PC-3 (cell line): Measurements from ENCODE around the gene LIPA.

Experiments
- EZH2 ChIP-seq: fragments of 300-600 bp; sonication (generic); IDR thresholded peaks from one replicate; pipeline ENCODE4 v1.6.1; 2017; ENCODE audit warnings: antibody characterized with exemption, mild to moderate bottlenecking, low read length; ENCODE audit not compliant: unreplicated experiment
- EZH2phosphoT487 ChIP-seq: fragments of 300-600 bp; sonication (generic); IDR thresholded peaks from 2 replicates; pipeline ENCODE4 v1.6.1; 2018; ENCODE audit warnings: mild to moderate bottlenecking, antibody characterized with exemption, low read length, borderline replicate concordance
- TF ChIP-seq, protein P1 (sequence below): fragments of 300-600 bp; sonication (generic); conservative IDR thresholded peaks from 2 replicates; pipeline ENCODE4 v1.5.1; 2017; ENCODE audit warnings: antibody characterized with exemption, low read depth, mild to moderate bottlenecking, low read length

DNA sequence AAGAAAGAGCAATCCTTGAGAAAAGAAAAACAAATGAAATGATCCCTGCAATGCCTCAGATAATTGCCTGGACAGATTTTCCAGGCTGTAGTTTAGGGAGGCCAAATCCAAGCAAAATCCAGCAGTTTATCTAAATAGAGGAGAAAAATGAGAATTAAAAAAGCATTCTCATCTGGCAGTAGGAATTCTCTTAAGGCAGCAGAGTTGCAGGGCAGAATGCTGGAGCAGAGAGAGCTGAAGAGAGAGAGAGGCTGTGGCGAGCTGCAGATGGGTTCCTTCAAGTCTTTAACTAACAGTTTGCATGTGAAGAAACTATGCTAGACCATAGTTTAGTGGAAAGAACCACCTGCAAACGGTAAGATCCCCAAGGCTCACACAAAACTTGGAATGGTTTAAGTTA is 6.0 kb upstream of the LIPA start:
- TF ChIP-seq, protein P1, sequence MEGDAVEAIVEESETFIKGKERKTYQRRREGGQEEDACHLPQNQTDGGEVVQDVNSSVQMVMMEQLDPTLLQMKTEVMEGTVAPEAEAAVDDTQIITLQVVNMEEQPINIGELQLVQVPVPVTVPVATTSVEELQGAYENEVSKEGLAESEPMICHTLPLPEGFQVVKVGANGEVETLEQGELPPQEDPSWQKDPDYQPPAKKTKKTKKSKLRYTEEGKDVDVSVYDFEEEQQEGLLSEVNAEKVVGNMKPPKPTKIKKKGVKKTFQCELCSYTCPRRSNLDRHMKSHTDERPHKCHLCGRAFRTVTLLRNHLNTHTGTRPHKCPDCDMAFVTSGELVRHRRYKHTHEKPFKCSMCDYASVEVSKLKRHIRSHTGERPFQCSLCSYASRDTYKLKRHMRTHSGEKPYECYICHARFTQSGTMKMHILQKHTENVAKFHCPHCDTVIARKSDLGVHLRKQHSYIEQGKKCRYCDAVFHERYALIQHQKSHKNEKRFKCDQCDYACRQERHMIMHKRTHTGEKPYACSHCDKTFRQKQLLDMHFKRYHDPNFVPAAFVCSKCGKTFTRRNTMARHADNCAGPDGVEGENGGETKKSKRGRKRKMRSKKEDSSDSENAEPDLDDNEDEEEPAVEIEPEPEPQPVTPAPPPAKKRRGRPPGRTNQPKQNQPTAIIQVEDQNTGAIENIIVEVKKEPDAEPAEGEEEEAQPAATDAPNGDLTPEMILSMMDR: no peak
- no peak for TF ChIP-seq EZH2
- no peak for TF ChIP-seq EZH2phosphoT487
